GM13977 (cell line): ENCODE measurements around the gene DIPK1A.
A peak's percentile ranks its signal among the peaks of the same experiment; 100 is the strongest.

ENCODE experiments used
- DNase-seq: peaks from one replicate; pipeline ENCODE4 v3.0.0; 2012; ENCODE audit warnings: low spot score
- in situ Hi-C: fragments of 300-500 bp; cut with MboI; formaldehyde crosslinking; loops from one replicate; pipeline ENCODE4 v1.12.0; 2022; ENCODE audit warnings: low sequenced_read_pairs, low pct_unique_long_range_greater_than_20kb, mixed read lengths, inconsistent platforms; ENCODE audit not compliant: unreplicated experiment
- TF ChIP-seq, protein P1 (sequence below): IDR thresholded peaks from 2 replicates; pipeline ENCODE4 v1.5.1; 2012; ENCODE audit warnings: mild to moderate bottlenecking, control low read depth; ENCODE audit not compliant: insufficient read depth; ENCODE audit errors: extremely low read depth, missing control alignments

The DIPK1A gene

DNA sequence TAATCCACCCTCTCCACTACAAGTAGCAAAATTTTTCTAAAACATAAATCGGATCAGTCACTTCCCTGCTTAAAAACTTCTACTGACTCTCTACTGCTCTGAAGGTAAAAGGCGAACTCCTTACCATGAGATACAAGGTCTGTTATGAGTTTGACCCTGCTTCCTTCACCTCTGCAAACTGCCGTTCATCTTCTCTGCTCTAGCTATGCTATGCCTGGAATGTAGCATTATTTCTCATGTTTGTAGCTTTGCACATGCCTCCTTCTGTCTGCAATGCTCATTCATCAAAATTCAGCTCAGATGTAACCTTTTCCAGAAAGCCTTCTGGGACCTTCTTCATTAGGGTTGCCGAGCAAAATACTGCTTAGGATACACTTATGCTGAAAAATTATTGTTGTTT lies 98.7 kb downstream of the DIPK1A start:
- TF ChIP-seq, protein P1, sequence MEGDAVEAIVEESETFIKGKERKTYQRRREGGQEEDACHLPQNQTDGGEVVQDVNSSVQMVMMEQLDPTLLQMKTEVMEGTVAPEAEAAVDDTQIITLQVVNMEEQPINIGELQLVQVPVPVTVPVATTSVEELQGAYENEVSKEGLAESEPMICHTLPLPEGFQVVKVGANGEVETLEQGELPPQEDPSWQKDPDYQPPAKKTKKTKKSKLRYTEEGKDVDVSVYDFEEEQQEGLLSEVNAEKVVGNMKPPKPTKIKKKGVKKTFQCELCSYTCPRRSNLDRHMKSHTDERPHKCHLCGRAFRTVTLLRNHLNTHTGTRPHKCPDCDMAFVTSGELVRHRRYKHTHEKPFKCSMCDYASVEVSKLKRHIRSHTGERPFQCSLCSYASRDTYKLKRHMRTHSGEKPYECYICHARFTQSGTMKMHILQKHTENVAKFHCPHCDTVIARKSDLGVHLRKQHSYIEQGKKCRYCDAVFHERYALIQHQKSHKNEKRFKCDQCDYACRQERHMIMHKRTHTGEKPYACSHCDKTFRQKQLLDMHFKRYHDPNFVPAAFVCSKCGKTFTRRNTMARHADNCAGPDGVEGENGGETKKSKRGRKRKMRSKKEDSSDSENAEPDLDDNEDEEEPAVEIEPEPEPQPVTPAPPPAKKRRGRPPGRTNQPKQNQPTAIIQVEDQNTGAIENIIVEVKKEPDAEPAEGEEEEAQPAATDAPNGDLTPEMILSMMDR: no peak
- in situ Hi-C loops: no loop called here
- DNase-seq: no peak

DNA sequence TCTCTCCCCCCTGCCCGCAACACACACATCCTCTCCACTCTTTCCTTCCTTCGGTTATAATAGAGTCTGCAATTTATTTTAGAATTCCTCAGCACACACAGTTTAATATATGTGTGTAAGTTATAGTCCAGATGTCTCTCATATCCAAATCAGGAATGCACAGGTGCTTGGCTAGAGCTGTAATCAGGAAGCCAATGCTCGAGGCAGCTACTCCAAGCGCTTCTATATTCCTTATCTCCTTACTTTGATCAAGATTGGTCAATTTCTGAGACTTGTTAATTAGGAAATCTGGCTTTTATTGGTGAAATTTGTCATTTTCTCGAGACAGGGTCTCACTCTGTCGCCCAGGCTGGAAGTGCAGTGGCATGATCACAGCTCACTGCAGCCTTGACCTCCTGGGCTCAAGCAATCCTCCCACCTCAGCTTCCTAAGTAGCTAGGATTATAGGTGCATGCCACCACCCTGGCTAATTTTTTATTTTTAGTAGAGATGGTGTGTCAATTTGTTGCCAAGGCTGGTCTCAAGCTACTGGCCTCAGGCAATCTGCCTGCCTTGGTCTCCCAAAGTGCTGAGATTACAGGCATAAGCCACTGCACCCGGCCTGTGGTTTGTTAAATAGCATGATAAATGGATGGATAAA lies 101.7 kb downstream of the DIPK1A start:
- TF ChIP-seq, protein P1: no peak
- in situ Hi-C loops: loop anchor here (10.0 kb wide), 1 partner anchor 135 kb away; no protein-coding TSS in a partner anchor
- no peak for DNase-seq

DNA sequence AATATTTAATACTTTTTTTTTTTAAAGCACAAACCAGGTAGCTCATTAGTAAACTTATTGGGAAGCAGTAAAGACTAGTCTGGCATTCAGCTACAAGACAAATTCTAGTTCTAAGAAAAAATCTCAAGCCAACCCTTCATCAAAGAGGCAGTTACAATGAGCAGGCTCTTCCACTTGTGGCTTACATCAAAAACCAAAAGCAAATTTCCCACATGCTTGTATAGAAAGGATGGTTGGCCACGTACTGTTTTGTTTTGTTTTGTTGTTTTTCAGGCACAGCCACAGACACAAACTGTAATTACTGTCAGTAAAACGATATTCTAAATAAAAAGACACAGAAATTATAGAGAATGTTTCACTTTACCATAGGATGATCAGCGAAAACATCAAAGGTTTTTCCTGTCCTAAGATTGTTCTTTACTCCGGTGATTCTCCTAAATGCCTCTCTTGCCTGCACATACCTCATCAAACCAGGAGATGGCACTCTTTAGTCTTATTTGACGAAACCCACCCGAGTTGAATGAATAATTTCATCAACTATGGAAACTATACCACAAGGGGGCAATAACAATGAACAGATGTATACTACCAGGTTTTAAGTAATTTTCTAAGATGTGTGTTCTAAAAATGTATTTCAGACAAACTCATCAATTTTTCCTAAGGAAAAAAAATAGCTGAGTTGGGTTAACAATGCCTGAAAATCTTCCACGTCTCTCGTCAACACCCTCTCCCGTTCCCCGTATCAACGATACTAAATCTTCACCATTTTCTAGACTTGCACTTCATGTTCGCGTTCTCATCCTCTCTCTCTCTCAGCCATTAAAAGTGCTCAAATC lies 102.5 kb downstream of the DIPK1A start:
- in situ Hi-C loops: loop anchor here (10.0 kb wide), 1 partner anchor 136 kb away; no protein-coding TSS in a partner anchor
- DNase-seq: peak; percentile 72
- TF ChIP-seq, protein P1: peak; percentile 85

DNA sequence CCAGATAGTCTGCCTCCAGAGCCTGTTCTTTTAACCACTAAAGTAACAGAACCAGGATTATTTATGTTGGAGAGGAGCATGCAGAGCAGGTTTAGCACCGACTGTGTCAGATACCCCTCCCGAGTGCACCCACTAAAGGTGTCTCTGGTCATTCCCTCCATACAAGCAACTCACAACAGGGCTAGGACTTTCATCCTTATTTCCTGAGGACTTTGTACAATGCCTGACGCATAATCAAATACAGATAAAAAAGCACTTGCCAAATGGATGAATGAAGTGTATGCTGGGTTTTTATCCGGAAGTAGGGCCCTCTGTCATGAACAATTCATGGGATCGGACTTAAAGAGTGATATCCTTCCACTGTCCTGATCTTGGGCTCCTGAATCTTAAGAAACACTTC lies 103.4 kb downstream of the DIPK1A start:
- DNase-seq: no peak
- in situ Hi-C loops: loop anchor here (10.0 kb wide), 1 partner anchor 137 kb away; no protein-coding TSS in a partner anchor
- TF ChIP-seq, protein P1: no peak

DNA sequence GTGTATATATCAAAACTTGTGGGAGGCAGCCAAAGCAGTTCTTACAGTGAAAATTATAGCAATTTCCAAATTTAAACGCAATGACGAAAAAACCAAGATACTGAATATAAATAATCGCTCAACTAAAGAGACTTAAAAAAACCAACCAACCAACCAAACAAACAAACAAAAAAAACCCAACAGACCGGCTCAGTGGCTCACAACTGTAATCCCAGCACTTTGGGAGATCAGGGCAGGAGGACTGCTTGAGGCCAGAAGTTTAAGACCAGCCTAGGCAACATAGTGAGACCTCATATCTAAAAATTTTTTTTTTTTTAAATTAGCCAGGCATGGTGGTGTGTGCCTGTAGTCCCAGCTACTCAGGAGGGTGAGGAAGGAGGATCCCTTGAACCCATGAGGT lies 106.0 kb downstream of the DIPK1A start:
- DNase-seq: no peak
- in situ Hi-C loops: loop anchor here (10.0 kb wide), 1 partner anchor 140 kb away; no protein-coding TSS in a partner anchor
- TF ChIP-seq, protein P1: no peak

DNA sequence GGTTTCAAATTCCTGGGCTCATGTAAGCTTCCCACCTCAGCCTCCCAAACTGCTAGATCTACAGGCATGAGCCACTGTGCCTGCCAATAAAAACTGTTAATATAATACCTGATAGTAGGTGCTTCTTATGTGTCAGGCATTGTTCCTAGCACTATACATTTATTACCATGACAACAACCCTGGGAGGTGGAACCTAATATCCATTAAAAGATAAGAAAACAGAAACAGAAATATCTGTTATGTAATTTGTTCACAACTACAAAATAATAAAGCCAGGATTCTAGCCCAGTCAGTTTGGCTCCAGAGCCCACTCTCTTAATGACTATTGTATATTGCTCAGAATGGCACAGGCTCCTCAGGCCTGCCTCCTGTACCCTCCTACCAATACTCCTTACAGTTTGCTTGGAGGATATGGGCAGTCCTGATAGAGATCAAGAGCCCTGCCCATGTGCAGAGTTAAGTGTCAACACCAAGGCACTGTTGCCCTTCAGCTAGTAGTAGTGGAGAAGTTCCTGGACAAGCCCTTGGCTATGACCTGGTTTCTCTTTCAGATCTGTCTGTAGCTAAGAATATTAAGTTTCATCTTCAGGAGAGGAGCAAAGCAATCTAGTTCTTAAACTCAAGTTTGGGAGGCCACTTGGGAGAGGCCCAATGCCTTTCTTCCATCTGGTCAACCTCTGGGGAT lies 107.0 kb downstream of the DIPK1A start:
- no peak for DNase-seq
- TF ChIP-seq, protein P1: no peak
- in situ Hi-C loops: loop anchor here (10.0 kb wide), 1 partner anchor 141 kb away; no protein-coding TSS in a partner anchor
